ENCODE results near the gene ADAMTSL1. TPM values are rescaled to one million over a fixed set of nuclear protein-coding genes. Genes with fewer than 3 reads are reported as not detected.
A peak's percentile ranks its signal among the peaks of the same experiment; 100 is the strongest.

The ADAMTSL1 gene
- total and polyA plus RNA-seq, 2 experiments from 2014 or later: 2.3 to 5.0 TPM

DNA sequence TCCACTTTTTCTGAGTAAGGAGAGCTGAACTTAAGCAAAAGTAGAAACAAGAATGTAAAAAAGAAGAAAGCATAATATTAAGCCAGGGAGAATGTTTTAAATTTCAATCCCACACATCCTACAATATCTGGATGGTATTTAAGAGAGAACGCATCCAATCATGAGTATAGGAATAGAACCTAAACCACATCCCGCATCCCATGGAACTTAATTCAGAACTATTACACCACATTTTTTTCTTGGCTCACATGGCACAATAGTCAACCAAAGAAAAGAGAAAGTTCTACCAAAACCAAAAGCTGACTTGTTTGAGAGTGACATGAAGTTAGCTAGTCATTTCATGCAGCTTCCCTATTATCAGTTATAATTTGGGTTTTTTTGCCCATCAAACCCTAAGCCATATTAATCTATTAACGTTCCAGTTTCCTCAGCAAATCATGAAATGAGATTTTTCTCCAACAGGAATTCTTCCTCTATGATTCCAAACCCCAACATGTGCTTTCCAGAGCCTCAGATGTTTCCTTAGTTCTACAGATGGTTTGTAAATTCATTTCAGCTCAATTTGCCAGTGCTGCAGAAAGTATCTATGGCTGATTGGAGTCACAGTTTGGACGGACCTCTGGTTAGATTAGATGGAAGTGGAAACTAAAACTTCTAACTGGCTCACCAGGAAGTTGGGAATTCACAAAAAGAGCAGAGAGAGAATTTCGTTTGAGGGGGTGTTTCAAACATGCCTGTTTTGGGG is 22.5 kb downstream of the ADAMTSL1 start:
- H3K79me2 ChIP-seq (replicated peaks; ENCODE audit: insufficient read depth): no peaks in the 10 kb centered on the region
- ATAC-seq (no peak), DNase-seq (ENCODE audit: low spot score) (no peak)
- Mint-ChIP-seq H3K4me1 (peaks cover 8% of the 10 kb centered on the region), H3K36me3 (ENCODE audit: low read depth) (no peaks in the 10 kb centered on the region), H3K27me3 (ENCODE audit: insufficient read depth, low read depth, poor library complexity) (no peaks in the 10 kb centered on the region), H3K4me3 (no peak overlapping the region), H3K27ac (peak overlapping the region; percentile 66; the same call in 1 of the 2 replicates), H3K9me3 (no peaks in the 10 kb centered on the region)
- H2AFZ ChIP-seq: peak overlapping the region; percentile 50; the same call in 1 of the 2 replicates
- no peak overlapping the region for H3K4me2 ChIP-seq
- no peaks in the 10 kb centered on the region for H3F3A ChIP-seq (replicated peaks; ENCODE audit: low read depth)
- H3K9me2 ChIP-seq (ENCODE audit: insufficient read depth): no peaks in the 10 kb centered on the region
- H3K36me3 ChIP-seq (ENCODE audit: insufficient read depth): no peaks in the 10 kb centered on the region
- H3K27me3 ChIP-seq (ENCODE audit: insufficient read depth): no peaks in the 10 kb centered on the region
- H3K4me1 ChIP-seq (ENCODE audit: insufficient read depth): peaks cover 2% of the 10 kb centered on the region; the same call in 1 of the 2 replicates
- H3K27ac ChIP-seq (ENCODE audit: low read depth): no peak overlapping the region; the same call in 1 of the 2 replicates
- no peak for TF ChIP-seq ZNF331 (CRISPR knock-in tag; IDR thresholded peaks at IDR 0.05; ENCODE audit: low read depth)
- TF ChIP-seq ZNF114 (CRISPR knock-in tag; IDR thresholded peaks at IDR 0.05): no peak
- TF ChIP-seq, protein P1, sequence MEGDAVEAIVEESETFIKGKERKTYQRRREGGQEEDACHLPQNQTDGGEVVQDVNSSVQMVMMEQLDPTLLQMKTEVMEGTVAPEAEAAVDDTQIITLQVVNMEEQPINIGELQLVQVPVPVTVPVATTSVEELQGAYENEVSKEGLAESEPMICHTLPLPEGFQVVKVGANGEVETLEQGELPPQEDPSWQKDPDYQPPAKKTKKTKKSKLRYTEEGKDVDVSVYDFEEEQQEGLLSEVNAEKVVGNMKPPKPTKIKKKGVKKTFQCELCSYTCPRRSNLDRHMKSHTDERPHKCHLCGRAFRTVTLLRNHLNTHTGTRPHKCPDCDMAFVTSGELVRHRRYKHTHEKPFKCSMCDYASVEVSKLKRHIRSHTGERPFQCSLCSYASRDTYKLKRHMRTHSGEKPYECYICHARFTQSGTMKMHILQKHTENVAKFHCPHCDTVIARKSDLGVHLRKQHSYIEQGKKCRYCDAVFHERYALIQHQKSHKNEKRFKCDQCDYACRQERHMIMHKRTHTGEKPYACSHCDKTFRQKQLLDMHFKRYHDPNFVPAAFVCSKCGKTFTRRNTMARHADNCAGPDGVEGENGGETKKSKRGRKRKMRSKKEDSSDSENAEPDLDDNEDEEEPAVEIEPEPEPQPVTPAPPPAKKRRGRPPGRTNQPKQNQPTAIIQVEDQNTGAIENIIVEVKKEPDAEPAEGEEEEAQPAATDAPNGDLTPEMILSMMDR (conservative IDR thresholded peaks at IDR 0.05; ENCODE audit: low read depth in 2 of 2): no peak
- TF ChIP-seq EZH2 (IDR thresholded peaks at IDR 0.05; ENCODE audit: low read depth, unreplicated experiment): no peak
- TF ChIP-seq, protein P2, sequence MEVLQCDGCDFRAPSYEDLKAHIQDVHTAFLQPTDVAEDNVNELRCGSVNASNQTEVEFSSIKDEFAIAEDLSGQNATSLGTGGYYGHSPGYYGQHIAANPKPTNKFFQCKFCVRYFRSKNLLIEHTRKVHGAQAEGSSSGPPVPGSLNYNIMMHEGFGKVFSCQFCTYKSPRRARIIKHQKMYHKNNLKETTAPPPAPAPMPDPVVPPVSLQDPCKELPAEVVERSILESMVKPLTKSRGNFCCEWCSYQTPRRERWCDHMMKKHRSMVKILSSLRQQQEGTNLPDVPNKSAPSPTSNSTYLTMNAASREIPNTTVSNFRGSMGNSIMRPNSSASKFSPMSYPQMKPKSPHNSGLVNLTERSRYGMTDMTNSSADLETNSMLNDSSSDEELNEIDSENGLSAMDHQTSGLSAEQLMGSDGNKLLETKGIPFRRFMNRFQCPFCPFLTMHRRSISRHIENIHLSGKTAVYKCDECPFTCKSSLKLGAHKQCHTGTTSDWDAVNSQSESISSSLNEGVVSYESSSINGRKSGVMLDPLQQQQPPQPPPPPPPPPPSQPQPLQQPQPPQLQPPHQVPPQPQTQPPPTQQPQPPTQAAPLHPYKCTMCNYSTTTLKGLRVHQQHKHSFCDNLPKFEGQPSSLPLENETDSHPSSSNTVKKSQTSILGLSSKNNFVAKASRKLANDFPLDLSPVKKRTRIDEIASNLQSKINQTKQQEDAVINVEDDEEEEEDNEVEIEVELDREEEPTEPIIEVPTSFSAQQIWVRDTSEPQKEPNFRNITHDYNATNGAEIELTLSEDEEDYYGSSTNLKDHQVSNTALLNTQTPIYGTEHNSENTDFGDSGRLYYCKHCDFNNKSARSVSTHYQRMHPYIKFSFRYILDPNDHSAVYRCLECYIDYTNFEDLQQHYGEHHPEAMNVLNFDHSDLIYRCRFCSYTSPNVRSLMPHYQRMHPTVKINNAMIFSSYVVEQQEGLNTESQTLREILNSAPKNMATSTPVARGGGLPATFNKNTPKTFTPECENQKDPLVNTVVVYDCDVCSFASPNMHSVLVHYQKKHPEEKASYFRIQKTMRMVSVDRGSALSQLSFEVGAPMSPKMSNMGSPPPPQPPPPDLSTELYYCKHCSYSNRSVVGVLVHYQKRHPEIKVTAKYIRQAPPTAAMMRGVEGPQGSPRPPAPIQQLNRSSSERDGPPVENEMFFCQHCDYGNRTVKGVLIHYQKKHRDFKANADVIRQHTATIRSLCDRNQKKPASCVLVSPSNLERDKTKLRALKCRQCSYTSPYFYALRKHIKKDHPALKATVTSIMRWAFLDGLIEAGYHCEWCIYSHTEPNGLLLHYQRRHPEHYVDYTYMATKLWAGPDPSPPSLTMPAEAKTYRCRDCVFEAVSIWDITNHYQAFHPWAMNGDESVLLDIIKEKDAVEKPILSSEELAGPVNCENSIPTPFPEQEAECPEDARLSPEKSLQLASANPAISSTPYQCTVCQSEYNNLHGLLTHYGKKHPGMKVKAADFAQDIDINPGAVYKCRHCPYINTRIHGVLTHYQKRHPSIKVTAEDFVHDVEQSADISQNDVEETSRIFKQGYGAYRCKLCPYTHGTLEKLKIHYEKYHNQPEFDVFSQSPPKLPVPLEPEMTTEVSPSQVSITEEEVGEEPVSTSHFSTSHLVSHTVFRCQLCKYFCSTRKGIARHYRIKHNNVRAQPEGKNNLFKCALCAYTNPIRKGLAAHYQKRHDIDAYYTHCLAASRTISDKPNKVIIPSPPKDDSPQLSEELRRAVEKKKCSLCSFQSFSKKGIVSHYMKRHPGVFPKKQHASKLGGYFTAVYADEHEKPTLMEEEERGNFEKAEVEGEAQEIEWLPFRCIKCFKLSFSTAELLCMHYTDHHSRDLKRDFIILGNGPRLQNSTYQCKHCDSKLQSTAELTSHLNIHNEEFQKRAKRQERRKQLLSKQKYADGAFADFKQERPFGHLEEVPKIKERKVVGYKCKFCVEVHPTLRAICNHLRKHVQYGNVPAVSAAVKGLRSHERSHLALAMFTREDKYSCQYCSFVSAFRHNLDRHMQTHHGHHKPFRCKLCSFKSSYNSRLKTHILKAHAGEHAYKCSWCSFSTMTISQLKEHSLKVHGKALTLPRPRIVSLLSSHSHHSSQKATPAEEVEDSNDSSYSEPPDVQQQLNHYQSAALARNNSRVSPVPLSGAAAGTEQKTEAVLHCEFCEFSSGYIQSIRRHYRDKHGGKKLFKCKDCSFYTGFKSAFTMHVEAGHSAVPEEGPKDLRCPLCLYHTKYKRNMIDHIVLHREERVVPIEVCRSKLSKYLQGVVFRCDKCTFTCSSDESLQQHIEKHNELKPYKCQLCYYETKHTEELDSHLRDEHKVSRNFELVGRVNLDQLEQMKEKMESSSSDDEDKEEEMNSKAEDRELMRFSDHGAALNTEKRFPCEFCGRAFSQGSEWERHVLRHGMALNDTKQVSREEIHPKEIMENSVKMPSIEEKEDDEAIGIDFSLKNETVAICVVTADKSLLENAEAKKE (CRISPR knock-in tag; IDR thresholded peaks at IDR 0.05): no peak
- TF ChIP-seq STAT1 (IDR thresholded peaks at IDR 0.05; ENCODE audit: unreplicated experiment): no peak
- no peak for TF ChIP-seq NANOG (IDR thresholded peaks at IDR 0.05; ENCODE audit: borderline replicate concordance)
- TF ChIP-seq, protein P3, sequence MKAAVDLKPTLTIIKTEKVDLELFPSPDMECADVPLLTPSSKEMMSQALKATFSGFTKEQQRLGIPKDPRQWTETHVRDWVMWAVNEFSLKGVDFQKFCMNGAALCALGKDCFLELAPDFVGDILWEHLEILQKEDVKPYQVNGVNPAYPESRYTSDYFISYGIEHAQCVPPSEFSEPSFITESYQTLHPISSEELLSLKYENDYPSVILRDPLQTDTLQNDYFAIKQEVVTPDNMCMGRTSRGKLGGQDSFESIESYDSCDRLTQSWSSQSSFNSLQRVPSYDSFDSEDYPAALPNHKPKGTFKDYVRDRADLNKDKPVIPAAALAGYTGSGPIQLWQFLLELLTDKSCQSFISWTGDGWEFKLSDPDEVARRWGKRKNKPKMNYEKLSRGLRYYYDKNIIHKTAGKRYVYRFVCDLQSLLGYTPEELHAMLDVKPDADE (IDR thresholded peaks at IDR 0.05): no peak
- TF ChIP-seq EZH2phosphoT487 (IDR thresholded peaks at IDR 0.05; ENCODE audit: unreplicated experiment): no peak
- TF ChIP-seq, protein P4, sequence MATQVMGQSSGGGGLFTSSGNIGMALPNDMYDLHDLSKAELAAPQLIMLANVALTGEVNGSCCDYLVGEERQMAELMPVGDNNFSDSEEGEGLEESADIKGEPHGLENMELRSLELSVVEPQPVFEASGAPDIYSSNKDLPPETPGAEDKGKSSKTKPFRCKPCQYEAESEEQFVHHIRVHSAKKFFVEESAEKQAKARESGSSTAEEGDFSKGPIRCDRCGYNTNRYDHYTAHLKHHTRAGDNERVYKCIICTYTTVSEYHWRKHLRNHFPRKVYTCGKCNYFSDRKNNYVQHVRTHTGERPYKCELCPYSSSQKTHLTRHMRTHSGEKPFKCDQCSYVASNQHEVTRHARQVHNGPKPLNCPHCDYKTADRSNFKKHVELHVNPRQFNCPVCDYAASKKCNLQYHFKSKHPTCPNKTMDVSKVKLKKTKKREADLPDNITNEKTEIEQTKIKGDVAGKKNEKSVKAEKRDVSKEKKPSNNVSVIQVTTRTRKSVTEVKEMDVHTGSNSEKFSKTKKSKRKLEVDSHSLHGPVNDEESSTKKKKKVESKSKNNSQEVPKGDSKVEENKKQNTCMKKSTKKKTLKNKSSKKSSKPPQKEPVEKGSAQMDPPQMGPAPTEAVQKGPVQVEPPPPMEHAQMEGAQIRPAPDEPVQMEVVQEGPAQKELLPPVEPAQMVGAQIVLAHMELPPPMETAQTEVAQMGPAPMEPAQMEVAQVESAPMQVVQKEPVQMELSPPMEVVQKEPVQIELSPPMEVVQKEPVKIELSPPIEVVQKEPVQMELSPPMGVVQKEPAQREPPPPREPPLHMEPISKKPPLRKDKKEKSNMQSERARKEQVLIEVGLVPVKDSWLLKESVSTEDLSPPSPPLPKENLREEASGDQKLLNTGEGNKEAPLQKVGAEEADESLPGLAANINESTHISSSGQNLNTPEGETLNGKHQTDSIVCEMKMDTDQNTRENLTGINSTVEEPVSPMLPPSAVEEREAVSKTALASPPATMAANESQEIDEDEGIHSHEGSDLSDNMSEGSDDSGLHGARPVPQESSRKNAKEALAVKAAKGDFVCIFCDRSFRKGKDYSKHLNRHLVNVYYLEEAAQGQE (IDR thresholded peaks at IDR 0.05; ENCODE audit: unreplicated experiment): no peak
- TF ChIP-seq POLR2AphosphoS5 (IDR thresholded peaks at IDR 0.05; ENCODE audit: low read depth): no peak
- no peak for TF ChIP-seq CREB1 (CRISPR knock-in tag; IDR thresholded peaks at IDR 0.05; ENCODE audit: low read depth)
- no peak for TF ChIP-seq JUNB (IDR thresholded peaks at IDR 0.05; ENCODE audit: unreplicated experiment)
- H3K4me3 ChIP-seq: no peak overlapping the region
- H4K20me1 ChIP-seq (replicated peaks; ENCODE audit: insufficient read depth): no peaks in the 10 kb centered on the region
